ENCODE results near the gene PAGR1. TPM values are rescaled to one million over a fixed set of nuclear protein-coding genes. Genes with fewer than 3 reads are reported as not detected.

Gene PAGR1
- total and polyA plus RNA-seq, 9 of the 15 experiments (the other 6 are each of a cell fraction or from before 2014, with no cell fraction given), result 1.4 to 58.2 (median 16.8) TPM

DNA sequence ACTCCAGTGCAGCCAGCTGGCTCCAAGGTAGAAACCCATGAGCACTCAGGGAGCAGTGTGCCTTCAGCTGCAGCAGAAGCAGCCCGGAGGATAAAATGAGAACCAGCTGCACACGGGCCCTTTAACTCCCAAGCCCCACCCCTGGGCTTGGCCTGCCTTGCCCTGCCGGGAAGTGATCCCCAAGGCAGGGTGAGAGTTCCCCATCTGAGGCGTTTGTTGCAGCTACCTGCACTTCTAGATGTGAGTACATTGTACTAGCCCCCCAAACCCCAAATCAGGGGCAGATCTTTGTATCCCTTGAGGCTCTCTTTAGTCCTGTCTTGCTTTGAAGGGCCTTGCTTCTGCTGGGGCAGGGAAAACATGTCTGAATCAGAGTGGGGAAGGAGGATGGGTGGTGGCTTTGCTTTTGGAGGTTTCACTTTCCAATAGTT, 4.3 kb downstream of the PAGR1 start, which contains the start of gene MVP (continued):
- TF ChIP-seq NR2C2 (CRISPR knock-in tag; IDR thresholded peaks at IDR 0.05), result no peak
- TF ChIP-seq NR2C2 (tag; IDR thresholded peaks at IDR 0.05), result peak; percentile 71
- no peak for TF ChIP-seq SMAD3 (CRISPR knock-in tag; conservative IDR thresholded peaks at IDR 0.05)
- TF ChIP-seq TSC22D4 (tag; IDR thresholded peaks at IDR 0.05), result no peak
- TF ChIP-seq SMARCB1 (IDR thresholded peaks at IDR 0.05; ENCODE audit: insufficient read length, low read depth), result no peak
- TF ChIP-seq, protein P1, sequence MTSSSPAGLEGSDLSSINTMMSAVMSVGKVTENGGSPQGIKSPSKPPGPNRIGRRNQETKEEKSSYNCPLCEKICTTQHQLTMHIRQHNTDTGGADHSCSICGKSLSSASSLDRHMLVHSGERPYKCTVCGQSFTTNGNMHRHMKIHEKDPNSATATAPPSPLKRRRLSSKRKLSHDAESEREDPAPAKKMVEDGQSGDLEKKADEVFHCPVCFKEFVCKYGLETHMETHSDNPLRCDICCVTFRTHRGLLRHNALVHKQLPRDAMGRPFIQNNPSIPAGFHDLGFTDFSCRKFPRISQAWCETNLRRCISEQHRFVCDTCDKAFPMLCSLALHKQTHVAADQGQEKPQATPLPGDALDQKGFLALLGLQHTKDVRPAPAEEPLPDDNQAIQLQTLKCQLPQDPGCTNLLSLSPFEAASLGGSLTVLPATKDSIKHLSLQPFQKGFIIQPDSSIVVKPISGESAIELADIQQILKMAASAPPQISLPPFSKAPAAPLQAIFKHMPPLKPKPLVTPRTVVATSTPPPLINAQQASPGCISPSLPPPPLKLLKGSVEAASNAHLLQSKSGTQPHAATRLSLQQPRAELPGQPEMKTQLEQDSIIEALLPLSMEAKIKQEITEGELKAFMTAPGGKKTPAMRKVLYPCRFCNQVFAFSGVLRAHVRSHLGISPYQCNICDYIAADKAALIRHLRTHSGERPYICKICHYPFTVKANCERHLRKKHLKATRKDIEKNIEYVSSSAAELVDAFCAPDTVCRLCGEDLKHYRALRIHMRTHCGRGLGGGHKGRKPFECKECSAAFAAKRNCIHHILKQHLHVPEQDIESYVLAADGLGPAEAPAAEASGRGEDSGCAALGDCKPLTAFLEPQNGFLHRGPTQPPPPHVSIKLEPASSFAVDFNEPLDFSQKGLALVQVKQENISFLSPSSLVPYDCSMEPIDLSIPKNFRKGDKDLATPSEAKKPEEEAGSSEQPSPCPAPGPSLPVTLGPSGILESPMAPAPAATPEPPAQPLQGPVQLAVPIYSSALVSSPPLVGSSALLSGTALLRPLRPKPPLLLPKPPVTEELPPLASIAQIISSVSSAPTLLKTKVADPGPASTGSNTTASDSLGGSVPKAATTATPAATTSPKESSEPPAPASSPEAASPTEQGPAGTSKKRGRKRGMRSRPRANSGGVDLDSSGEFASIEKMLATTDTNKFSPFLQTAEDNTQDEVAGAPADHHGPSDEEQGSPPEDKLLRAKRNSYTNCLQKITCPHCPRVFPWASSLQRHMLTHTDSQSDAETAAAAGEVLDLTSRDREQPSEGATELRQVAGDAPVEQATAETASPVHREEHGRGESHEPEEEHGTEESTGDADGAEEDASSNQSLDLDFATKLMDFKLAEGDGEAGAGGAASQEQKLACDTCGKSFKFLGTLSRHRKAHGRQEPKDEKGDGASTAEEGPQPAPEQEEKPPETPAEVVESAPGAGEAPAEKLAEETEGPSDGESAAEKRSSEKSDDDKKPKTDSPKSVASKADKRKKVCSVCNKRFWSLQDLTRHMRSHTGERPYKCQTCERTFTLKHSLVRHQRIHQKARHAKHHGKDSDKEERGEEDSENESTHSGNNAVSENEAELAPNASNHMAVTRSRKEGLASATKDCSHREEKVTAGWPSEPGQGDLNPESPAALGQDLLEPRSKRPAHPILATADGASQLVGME (CRISPR knock-in tag; IDR thresholded peaks at IDR 0.05), result no peak
- no peak for TF ChIP-seq ZNF551 (CRISPR knock-in tag; IDR thresholded peaks at IDR 0.05)
- no peak for TF ChIP-seq LEF1 (IDR thresholded peaks at IDR 0.05)
- no peak for TF ChIP-seq FOXJ2 (tag; IDR thresholded peaks at IDR 0.05)
- TF ChIP-seq CCNT2 (IDR thresholded peaks at IDR 0.05; ENCODE audit: borderline replicate concordance, extremely low read depth, insufficient read length, low read depth, low read length), result no peak
- 0 out of 4 replicates have a peak, but pooled peaks of 1 of the 2 experiments have one; percentile 12 for TF ChIP-seq HDAC1 (IDR thresholded peaks at IDR 0.05)
- TF ChIP-seq, protein P2, sequence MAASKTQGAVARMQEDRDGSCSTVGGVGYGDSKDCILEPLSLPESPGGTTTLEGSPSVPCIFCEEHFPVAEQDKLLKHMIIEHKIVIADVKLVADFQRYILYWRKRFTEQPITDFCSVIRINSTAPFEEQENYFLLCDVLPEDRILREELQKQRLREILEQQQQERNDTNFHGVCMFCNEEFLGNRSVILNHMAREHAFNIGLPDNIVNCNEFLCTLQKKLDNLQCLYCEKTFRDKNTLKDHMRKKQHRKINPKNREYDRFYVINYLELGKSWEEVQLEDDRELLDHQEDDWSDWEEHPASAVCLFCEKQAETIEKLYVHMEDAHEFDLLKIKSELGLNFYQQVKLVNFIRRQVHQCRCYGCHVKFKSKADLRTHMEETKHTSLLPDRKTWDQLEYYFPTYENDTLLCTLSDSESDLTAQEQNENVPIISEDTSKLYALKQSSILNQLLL (CRISPR knock-in tag; IDR thresholded peaks at IDR 0.05; ENCODE audit: borderline replicate concordance), result no peak
- TF ChIP-seq GTF2F1 (IDR thresholded peaks at IDR 0.05; ENCODE audit: low read depth, low read length), result no peak
- no peak for TF ChIP-seq HINFP (tag; conservative IDR thresholded peaks at IDR 0.05; ENCODE audit: low read depth)
- TF ChIP-seq ZNF197 (CRISPR knock-in tag; IDR thresholded peaks at IDR 0.05; ENCODE audit: low read depth), result no peak
- TF ChIP-seq RHOXF2B (CRISPR knock-in tag; conservative IDR thresholded peaks at IDR 0.05), result no peak
- TF ChIP-seq BRF2 (IDR thresholded peaks at IDR 0.05; ENCODE audit: borderline replicate concordance, insufficient read depth, insufficient read length), result no peak
- TF ChIP-seq HMG20B (CRISPR knock-in tag; IDR thresholded peaks at IDR 0.05), result no peak
- TF ChIP-seq DACH1 (IDR thresholded peaks at IDR 0.05; ENCODE audit: partially characterized antibody), result no peak
- TF ChIP-seq GATAD2A (IDR thresholded peaks at IDR 0.05), result no peak
- no peak for TF ChIP-seq RBM15 (IDR thresholded peaks at IDR 0.05; ENCODE audit: insufficient read depth, low read length)

Measured in K562 (cell line).